HepG2 (cell line): ENCODE results near the gene SMAD6. TPM values are rescaled to one million over a fixed set of nuclear protein-coding genes. Genes with fewer than 3 reads are reported as not detected.
A peak's percentile ranks its signal among the peaks of the same experiment; 100 is the strongest.

Experiments used
- ATF3 ChIP-seq: sonication (generic); formaldehyde crosslinking; IDR thresholded peaks from 2 replicates; pipeline ENCODE4 v1.4.0; 2020; ENCODE audit warnings: missing genetic modification reagents
- DMTF1 ChIP-seq: sonication (generic); formaldehyde crosslinking; IDR thresholded peaks from 2 replicates; pipeline ENCODE4 v1.4.0; 2020; ENCODE audit warnings: mild to moderate bottlenecking, missing genetic modification reagents
- ETS1 ChIP-seq: sonication (generic); formaldehyde crosslinking; IDR thresholded peaks from 2 replicates; pipeline ENCODE4 v1.4.0; 2020; ENCODE audit warnings: missing genetic modification reagents
- HNRNPH1 ChIP-seq: fragments of 200-400 bp; formaldehyde crosslinking; optimal IDR thresholded peaks from 2 replicates; pipeline ENCODE3; 2017; ENCODE audit warnings: mild to moderate bottlenecking, low read depth, low read length
- KDM6A ChIP-seq: IDR thresholded peaks from 2 replicates; pipeline ENCODE4 v1.6.1; 2016; ENCODE audit warnings: low read depth
- KLF12 ChIP-seq: sonication (generic); formaldehyde crosslinking; IDR thresholded peaks from 2 replicates; pipeline ENCODE4 v1.4.0; 2020; ENCODE audit warnings: missing genetic modification reagents, borderline replicate concordance
- MXD1 ChIP-seq: sonication (generic); formaldehyde crosslinking; IDR thresholded peaks from 2 replicates; pipeline ENCODE4 v1.4.0; 2020; ENCODE audit warnings: mild to moderate bottlenecking, missing genetic modification reagents
- POLR2G ChIP-seq: fragments of 200-400 bp; formaldehyde crosslinking; IDR thresholded peaks from 2 replicates; pipeline ENCODE4 v1.6.1; 2018; ENCODE audit warnings: mild to moderate bottlenecking, low read depth, low read length, moderate library complexity
- SCMH1 ChIP-seq: sonication (generic); formaldehyde crosslinking; IDR thresholded peaks from 2 replicates; pipeline ENCODE4 v1.9.0; 2021; ENCODE audit warnings: missing genetic modification reagents, mild to moderate bottlenecking, borderline replicate concordance
- SIN3A ChIP-seq: IDR thresholded peaks from 2 replicates; pipeline ENCODE4 v1.6.1; 2011; ENCODE audit warnings: low read depth, mild to moderate bottlenecking, control low read depth, low read length, borderline replicate concordance
- SP2 ChIP-seq: sonication (generic); formaldehyde crosslinking; IDR thresholded peaks from 2 replicates; pipeline ENCODE4 v1.5.1; 2020; ENCODE audit warnings: mild to moderate bottlenecking, missing genetic modification reagents
- ZFP91 ChIP-seq: sonication (generic); formaldehyde crosslinking; IDR thresholded peaks from 2 replicates; pipeline ENCODE4 v1.9.0; 2022; ENCODE audit warnings: missing genetic modification reagents, mild to moderate bottlenecking, borderline replicate concordance
- ZNF207 ChIP-seq: fragments of 450-650 bp; IDR thresholded peaks from 2 replicates; pipeline ENCODE4 v1.6.1; 2016; ENCODE audit warnings: antibody characterized with exemption, borderline replicate concordance
- ZNF33B ChIP-seq: sonication (generic); formaldehyde crosslinking; IDR thresholded peaks from 2 replicates; pipeline ENCODE4 v1.5.1; 2020; ENCODE audit warnings: mild to moderate bottlenecking, missing genetic modification reagents
- ZNF652 ChIP-seq: IDR thresholded peaks from 2 replicates; pipeline ENCODE4 v1.6.1; 2016; ENCODE audit warnings: low read depth, borderline replicate concordance
- ZNF713 ChIP-seq: sonication (generic); formaldehyde crosslinking; IDR thresholded peaks from 2 replicates; pipeline ENCODE4 v1.4.0; 2020; ENCODE audit warnings: mild to moderate bottlenecking, missing genetic modification reagents
- ZNF773 ChIP-seq: sonication (generic); formaldehyde crosslinking; IDR thresholded peaks from 2 replicates; pipeline ENCODE4 v1.4.0; 2020; ENCODE audit warnings: missing genetic modification reagents, borderline replicate concordance
- polyA plus RNA-seq, 8 experiments: library from polyadenylated mRNA; depleted of rRNA in 3 of 8; stranded (reverse) in 7 of 8; unstranded in 1 of 8; fragments of >200 nt; fragmentation: Illumina TruSeq in 4 of 8; extraction: Trizol in 4 of 8; gene quantifications; 2 replicates each; pipeline versions ENCODE4 v1.2.1 to v1.2.3, GENCODE V29; 2011 to 2016; ENCODE audit warnings: low read depth in 4 of 8, missing spikeins in 1 of 8, mixed read lengths in 1 of 8; ENCODE audit not compliant: insufficient read depth in 1 of 8
- total RNA-seq, 5 experiments: library from RNA; depleted of rRNA; stranded (reverse); fragments of >200 nt; fragmentation: Illumina TruSeq; extraction: Trizol; gene quantifications; 2 replicates each; pipeline ENCODE4 v1.2.3, GENCODE V29; 2016; ENCODE audit warnings: low read depth in 1 of 5

Gene SMAD6
- total and polyA plus RNA-seq, 2 of the 13 experiments (the other 11 are each of a cell fraction or from before 2014, with no cell fraction given) = 3.3 to 4.4 TPM

- TF ChIP-seq SIN3A = 0 out of 2 replicates have a peak, but pooled peaks have one; percentile 41
- TF ChIP-seq KLF12 = no peak
- TF ChIP-seq ZNF33B = no peak
- peak; percentile 88 for TF ChIP-seq ZNF652
- TF ChIP-seq ZNF713 = no peak
- TF ChIP-seq KDM6A (CRISPR knock-in tag) = no peak
- peak; percentile 99 for TF ChIP-seq ZFP91 (CRISPR knock-in tag)
- no peak for TF ChIP-seq HNRNPH1
- no peak for TF ChIP-seq SCMH1 (CRISPR knock-in tag)
- no peak for TF ChIP-seq ETS1 (CRISPR knock-in tag)
- TF ChIP-seq DMTF1 = no peak
- TF ChIP-seq SP2 = 0 out of 2 replicates have a peak, but pooled peaks have one; percentile 28
- peak; percentile 78 for TF ChIP-seq POLR2G
- no peak for TF ChIP-seq ZNF773 (CRISPR knock-in tag)
- no peak for TF ChIP-seq ATF3 (CRISPR knock-in tag)
- no peak for TF ChIP-seq ZNF207
- TF ChIP-seq MXD1 (CRISPR knock-in tag) = no peak; the same call in 1 of the 2 replicates
These were observed at the start of gene SMAD6 (continued) for GRCh38 chr15:66702035-66702786.
